ENCODE results near the gene AKT1S1. TPM values are rescaled to one million over a fixed set of nuclear protein-coding genes. Genes with fewer than 3 reads are reported as not detected.

The AKT1S1 gene
- total and polyA plus RNA-seq, 2 of the 13 experiments (the other 11 are each of a cell fraction or from before 2014, with no cell fraction given) = 13.5 to 27.8 TPM

DNA sequence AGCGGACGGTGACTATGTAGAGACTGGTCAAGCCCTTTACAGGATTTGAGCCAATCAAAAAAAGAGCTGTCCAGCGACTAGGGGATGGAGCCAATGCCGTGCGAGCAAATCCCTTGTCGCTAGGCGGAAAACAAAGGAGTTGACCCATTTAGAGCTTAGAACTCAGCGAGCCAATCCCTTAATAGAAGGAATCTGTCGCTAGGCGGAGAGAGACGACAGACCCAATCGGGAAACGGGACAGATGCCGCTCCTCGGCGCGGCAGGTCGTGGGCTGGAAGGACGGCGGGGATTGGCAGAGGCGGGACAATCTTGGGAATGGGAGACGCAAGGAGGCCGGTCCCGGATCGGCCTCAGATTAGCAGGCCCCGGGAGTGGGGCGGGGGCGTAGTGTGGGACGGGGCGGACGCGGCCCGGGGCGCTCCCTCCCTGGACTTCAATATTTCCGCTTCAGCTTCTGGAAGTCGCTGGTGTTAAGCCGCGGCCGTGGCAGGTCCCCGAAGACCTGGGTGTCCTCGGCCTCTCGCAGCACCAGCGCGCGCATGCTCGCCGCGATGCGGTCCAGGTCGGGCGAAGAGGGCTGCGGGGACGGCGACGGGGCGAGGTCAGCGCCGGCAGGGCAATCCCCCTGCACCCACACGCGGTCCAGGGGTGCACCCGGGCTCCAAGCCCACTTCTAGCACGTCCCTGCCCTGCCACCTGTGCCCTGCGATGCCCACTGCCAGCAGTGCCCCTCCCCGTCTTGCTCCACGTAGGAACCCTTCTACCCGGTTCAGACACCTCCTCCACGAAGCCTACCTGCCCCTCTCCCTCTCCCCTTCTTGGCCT is 7.5 kb downstream of the AKT1S1 start (continued):
- TF ChIP-seq, protein P1, sequence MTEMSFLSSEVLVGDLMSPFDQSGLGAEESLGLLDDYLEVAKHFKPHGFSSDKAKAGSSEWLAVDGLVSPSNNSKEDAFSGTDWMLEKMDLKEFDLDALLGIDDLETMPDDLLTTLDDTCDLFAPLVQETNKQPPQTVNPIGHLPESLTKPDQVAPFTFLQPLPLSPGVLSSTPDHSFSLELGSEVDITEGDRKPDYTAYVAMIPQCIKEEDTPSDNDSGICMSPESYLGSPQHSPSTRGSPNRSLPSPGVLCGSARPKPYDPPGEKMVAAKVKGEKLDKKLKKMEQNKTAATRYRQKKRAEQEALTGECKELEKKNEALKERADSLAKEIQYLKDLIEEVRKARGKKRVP (CRISPR knock-in tag; IDR thresholded peaks at IDR 0.05) = no peak
- TF ChIP-seq ZKSCAN5 (CRISPR knock-in tag; IDR thresholded peaks at IDR 0.05) = no peak
- no peak for TF ChIP-seq TMF1 (CRISPR knock-in tag; IDR thresholded peaks at IDR 0.05; ENCODE audit: low read depth)
- TF ChIP-seq THAP11 (CRISPR knock-in tag; IDR thresholded peaks at IDR 0.05) = peak; percentile 84
- peak; percentile 49 for TF ChIP-seq HNRNPK (IDR thresholded peaks at IDR 0.05; ENCODE audit: low read depth, low read length, poor library complexity, severe bottlenecking)
- TF ChIP-seq ZNF549 (CRISPR knock-in tag; IDR thresholded peaks at IDR 0.05) = no peak
- no peak for TF ChIP-seq GATAD2A (CRISPR knock-in tag; IDR thresholded peaks at IDR 0.05)
- TF ChIP-seq REPIN1 (CRISPR knock-in tag; IDR thresholded peaks at IDR 0.05; ENCODE audit: borderline replicate concordance, low read depth) = no peak
- no peak for TF ChIP-seq ZNF883 (CRISPR knock-in tag; IDR thresholded peaks at IDR 0.05; ENCODE audit: not compliant biosample characterization)
- TF ChIP-seq ZNF746 (CRISPR knock-in tag; IDR thresholded peaks at IDR 0.05) = 0 out of 2 replicates have a peak, but pooled peaks have one; percentile 31
- TF ChIP-seq, protein P2, sequence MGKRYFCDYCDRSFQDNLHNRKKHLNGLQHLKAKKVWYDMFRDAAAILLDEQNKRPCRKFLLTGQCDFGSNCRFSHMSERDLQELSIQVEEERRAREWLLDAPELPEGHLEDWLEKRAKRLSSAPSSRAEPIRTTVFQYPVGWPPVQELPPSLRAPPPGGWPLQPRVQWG (CRISPR knock-in tag; IDR thresholded peaks at IDR 0.05; ENCODE audit: borderline replicate concordance, low read depth) = no peak
- no peak for TF ChIP-seq REL (CRISPR knock-in tag; conservative IDR thresholded peaks at IDR 0.05)
- TF ChIP-seq, protein P3, sequence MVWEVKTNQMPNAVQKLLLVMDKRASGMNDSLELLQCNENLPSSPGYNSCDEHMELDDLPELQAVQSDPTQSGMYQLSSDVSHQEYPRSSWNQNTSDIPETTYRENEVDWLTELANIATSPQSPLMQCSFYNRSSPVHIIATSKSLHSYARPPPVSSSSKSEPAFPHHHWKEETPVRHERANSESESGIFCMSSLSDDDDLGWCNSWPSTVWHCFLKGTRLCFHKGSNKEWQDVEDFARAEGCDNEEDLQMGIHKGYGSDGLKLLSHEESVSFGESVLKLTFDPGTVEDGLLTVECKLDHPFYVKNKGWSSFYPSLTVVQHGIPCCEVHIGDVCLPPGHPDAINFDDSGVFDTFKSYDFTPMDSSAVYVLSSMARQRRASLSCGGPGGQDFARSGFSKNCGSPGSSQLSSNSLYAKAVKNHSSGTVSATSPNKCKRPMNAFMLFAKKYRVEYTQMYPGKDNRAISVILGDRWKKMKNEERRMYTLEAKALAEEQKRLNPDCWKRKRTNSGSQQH (CRISPR knock-in tag; IDR thresholded peaks at IDR 0.05; ENCODE audit: low read depth) = no peak
- no peak for TF ChIP-seq ASH2L (IDR thresholded peaks at IDR 0.05; ENCODE audit: insufficient read length, low read depth, low read length)
- TF ChIP-seq ZFYVE20 (CRISPR knock-in tag; IDR thresholded peaks at IDR 0.05; ENCODE audit: borderline replicate concordance, low read depth) = no peak
- no peak for TF ChIP-seq ZNF607 (CRISPR knock-in tag; IDR thresholded peaks at IDR 0.05; ENCODE audit: borderline replicate concordance)
- no peak for TF ChIP-seq CC2D1A (CRISPR knock-in tag; IDR thresholded peaks at IDR 0.05)
- TF ChIP-seq, protein P4, sequence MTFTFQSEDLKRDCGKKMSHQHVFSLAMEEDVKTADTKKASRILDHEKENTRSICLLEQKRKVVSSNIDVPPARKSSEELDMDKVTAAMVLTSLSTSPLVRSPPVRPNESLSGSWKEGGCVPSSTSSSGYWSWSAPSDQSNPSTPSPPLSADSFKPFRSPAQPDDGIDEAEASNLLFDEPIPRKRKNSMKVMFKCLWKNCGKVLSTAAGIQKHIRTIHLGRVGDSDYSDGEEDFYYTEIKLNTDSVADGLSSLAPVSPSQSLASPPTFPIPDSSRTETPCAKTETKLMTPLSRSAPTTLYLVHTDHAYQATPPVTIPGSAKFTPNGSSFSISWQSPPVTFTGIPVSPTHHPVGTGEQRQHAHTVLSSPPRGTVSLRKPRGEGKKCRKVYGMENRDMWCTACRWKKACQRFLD (CRISPR knock-in tag; IDR thresholded peaks at IDR 0.05; ENCODE audit: borderline replicate concordance) = 0 out of 2 replicates have a peak, but pooled peaks have one; percentile 28
- TF ChIP-seq, protein P5, sequence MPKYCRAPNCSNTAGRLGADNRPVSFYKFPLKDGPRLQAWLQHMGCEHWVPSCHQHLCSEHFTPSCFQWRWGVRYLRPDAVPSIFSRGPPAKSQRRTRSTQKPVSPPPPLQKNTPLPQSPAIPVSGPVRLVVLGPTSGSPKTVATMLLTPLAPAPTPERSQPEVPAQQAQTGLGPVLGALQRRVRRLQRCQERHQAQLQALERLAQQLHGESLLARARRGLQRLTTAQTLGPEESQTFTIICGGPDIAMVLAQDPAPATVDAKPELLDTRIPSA (CRISPR knock-in tag; IDR thresholded peaks at IDR 0.05; ENCODE audit: borderline replicate concordance) = 0 out of 2 replicates have a peak, but pooled peaks have one; percentile 46
- peak; percentile 42; the same call in 1 of the 2 replicates for TF ChIP-seq ZNF232 (CRISPR knock-in tag; IDR thresholded peaks at IDR 0.05; ENCODE audit: borderline replicate concordance)
- peak; percentile 47; the same call in 1 of the 2 replicates for TF ChIP-seq ZNF441 (CRISPR knock-in tag; IDR thresholded peaks at IDR 0.05; ENCODE audit: borderline replicate concordance)
- TF ChIP-seq TCF7L2 (IDR thresholded peaks at IDR 0.05; ENCODE audit: low read depth, low read length) = no peak
- TF ChIP-seq, protein P6, sequence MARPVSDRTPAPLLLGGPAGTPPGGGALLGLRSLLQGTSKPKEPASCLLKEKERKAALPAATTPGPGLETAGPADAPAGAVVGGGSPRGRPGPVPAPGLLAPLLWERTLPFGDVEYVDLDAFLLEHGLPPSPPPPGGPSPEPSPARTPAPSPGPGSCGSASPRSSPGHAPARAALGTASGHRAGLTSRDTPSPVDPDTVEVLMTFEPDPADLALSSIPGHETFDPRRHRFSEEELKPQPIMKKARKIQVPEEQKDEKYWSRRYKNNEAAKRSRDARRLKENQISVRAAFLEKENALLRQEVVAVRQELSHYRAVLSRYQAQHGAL (CRISPR knock-in tag; IDR thresholded peaks at IDR 0.05; ENCODE audit: not compliant biosample characterization) = no peak
